Measurements from ENCODE around the gene EPC1.

DNA sequence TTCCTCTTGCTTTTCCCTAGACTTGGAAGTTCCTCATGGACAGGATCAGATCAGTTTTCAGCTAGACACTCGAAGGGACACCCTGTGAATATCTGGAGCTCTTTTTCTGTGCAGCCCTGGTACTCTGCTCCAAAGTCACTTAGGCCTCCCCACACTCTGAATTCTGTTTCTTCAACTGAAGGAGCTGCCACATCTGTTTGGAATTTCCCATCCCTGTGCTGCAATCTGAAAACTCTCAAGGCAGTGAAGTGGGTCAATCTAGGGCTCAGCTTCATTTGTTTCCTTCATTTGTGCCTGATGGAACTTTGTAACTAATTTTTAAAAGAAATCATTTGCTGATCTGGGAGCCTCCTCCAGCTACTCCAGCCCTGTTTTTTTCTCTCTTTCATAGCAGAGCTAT lies 9.6 kb downstream of the EPC1 start:
- TF ChIP-seq, protein P1, sequence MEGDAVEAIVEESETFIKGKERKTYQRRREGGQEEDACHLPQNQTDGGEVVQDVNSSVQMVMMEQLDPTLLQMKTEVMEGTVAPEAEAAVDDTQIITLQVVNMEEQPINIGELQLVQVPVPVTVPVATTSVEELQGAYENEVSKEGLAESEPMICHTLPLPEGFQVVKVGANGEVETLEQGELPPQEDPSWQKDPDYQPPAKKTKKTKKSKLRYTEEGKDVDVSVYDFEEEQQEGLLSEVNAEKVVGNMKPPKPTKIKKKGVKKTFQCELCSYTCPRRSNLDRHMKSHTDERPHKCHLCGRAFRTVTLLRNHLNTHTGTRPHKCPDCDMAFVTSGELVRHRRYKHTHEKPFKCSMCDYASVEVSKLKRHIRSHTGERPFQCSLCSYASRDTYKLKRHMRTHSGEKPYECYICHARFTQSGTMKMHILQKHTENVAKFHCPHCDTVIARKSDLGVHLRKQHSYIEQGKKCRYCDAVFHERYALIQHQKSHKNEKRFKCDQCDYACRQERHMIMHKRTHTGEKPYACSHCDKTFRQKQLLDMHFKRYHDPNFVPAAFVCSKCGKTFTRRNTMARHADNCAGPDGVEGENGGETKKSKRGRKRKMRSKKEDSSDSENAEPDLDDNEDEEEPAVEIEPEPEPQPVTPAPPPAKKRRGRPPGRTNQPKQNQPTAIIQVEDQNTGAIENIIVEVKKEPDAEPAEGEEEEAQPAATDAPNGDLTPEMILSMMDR (IDR thresholded peaks at IDR 0.05; ENCODE audit: insufficient read depth, low read depth, low read length): no peak
- TF ChIP-seq EZH2 (IDR thresholded peaks at IDR 0.05; ENCODE audit: insufficient read depth, low read length): no peak
